ENCODE data around the gene SLC9A8. TPM values are rescaled to one million over a fixed set of nuclear protein-coding genes. Genes with fewer than 3 reads are reported as not detected.

SLC9A8 gene
- polyA plus RNA-seq, 2 of the 4 experiments (the other 2 are of a cell fraction): 5.0 to 7.9 TPM

DNA sequence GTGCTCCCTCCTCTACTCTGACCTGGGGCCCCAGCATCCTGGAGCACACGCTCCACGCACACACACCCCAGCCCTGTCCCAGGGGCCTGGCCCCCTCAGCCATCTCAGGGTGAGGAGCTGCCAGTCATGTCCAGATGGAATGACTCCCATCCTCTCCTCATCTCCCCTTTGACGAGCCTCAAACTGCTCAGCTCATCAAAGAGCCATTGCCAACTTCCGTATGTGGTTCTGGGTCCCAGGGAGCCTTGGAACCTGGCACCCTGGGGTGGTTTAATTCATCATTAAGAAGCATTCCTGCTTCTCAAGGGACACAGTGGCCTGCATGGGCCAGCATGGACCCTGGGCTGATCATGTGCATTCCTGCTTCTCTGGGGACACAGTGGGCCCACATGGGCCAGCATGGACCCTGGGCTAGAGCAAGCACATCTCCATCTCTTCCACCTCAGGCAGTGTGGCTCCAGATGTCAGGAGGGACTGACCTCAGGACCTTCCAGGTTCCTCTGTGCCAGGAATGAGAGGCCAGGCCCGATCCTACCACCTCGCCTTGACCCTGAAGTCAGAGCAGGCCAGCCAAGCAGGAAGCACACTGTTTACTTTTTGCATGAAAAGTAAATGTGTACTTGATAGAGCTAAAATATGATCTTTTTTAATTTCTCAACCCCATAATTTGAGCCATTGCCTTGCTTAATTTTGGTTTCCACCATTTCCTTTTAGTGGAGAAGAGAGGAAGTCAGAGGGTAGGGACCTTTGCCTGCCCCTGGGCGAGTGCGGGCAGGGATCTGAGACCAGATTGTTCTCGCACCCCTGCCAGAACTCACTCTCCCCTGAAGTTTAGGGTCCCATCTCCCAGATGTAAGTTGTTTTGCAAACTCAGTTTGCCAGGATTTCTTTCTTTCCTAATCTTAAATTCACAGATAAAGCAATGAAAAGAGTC is 76.6 kb downstream of the SLC9A8 start:
- peaks cover 18% of the 10 kb centered on the region for H3K4me1 ChIP-seq
- H3K9me3 ChIP-seq: no peaks in the 10 kb centered on the region
- FAIRE-seq (no peak), DNase-seq (ENCODE audit: low read depth in 1 of 2, low spot score in 1 of 2) (no peak), ATAC-seq (peak in 1 of 2 experiments; percentile 15; a peak in 2 of 6 replicates)
- POLR2A ChIA-PET: interaction anchor here (0.5 to 1.3 kb wide), 3 partner anchors 14 to 279 kb away, joined by 3 read pairs; partner anchors contain the start of gene SPATA2
- no peak overlapping the region for H3K4me3 ChIP-seq
- 0 out of 3 replicates have a peak overlapping the region, but pooled peaks have one; percentile 7 for H3K4me2 ChIP-seq
- 73% methylated on average over 9 of the region's 9 CpGs for WGBS (ENCODE audit: missing lambda C conversion rate)
- TF ChIP-seq JUN (IDR thresholded peaks at IDR 0.05) (no peak), HDAC2 (IDR thresholded peaks at IDR 0.05) (no peak), MYC (IDR thresholded peaks at IDR 0.05; ENCODE audit: borderline replicate concordance, low read length) (no peak), RNF2 (IDR thresholded peaks at IDR 0.05; ENCODE audit: borderline replicate concordance, low read depth) (no peak), HEYL (CRISPR knock-in tag; IDR thresholded peaks at IDR 0.05) (no peak), POLR2A (IDR thresholded peaks at IDR 0.05; ENCODE audit: low read length) (no peak), KDM5A (IDR thresholded peaks at IDR 0.05) (no peak), TP53 (CRISPR knock-in tag; IDR thresholded peaks at IDR 0.05) (no peak), NFE2L2 (conservative IDR thresholded peaks at IDR 0.05; ENCODE audit: low read length) (no peak), NPAS2 (CRISPR knock-in tag; IDR thresholded peaks at IDR 0.05; ENCODE audit: borderline replicate concordance) (no peak), CHD2 (IDR thresholded peaks at IDR 0.05; ENCODE audit: low read length, partially characterized antibody) (no peak), TFCP2L1 (CRISPR knock-in tag; IDR thresholded peaks at IDR 0.05) (no peak), ZFP36 (IDR thresholded peaks at IDR 0.05; ENCODE audit: borderline replicate concordance, partially characterized antibody) (no peak)
- TF ChIP-seq, protein P1, sequence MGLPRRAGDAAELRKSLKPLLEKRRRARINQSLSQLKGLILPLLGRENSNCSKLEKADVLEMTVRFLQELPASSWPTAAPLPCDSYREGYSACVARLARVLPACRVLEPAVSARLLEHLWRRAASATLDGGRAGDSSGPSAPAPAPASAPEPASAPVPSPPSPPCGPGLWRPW (IDR thresholded peaks at IDR 0.05): no peak
- CTCF ChIA-PET: interaction anchor here (0.6 to 13.0 kb wide), 51 partner anchors 9 to 585 kb away, joined by 3 to 226 read pairs (median 5); partner anchors contain the start of gene SPATA2
- peak overlapping the region in 1 of 2 experiments; percentile 41; a peak in 3 of 6 replicates for H3K27ac ChIP-seq

DNA sequence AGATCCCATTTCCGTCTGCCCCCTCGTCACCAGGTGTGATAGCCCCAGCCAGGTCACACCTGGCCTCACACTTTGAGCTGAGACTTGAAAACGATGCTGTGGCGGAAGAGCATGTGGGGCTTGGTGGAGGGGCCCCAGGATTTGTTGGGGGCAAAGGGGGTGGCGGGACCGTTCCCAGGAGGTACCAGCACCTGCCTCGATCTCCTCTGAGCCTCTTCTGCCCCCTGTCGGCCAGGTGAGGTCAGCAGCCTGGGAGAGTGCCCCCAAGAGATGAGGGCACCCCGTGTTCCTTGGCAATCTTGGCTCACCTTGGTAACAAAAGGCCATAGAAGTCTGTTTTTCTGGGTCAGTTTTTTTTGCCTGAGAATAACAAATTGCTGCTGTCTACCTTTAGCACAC is 77.3 kb downstream of the SLC9A8 start:
- POLR2A ChIA-PET: interaction anchor here (0.5 to 1.3 kb wide), 2 partner anchors 13 to 26 kb away, joined by 3 read pairs; partner anchors contain the start of gene SPATA2
- Histone ChIP-seq H3K4me1 (peaks cover 18% of the 10 kb centered on the region), H3K27ac (no peak overlapping the region; a peak in 1 of 6 replicates), H3K4me3 (no peak overlapping the region), H3K4me2 (no peak overlapping the region), H3K9me3 (no peaks in the 10 kb centered on the region)
- WGBS (ENCODE audit: missing lambda C conversion rate): 69% methylated on average over 8 of the region's 9 CpGs
- ATAC-seq (no peak), FAIRE-seq (no peak), DNase-seq (ENCODE audit: low read depth in 1 of 2, low spot score in 1 of 2) (no peak)
- CTCF ChIA-PET: interaction anchor here (0.6 to 13.0 kb wide), 24 partner anchors 9 to 529 kb away, joined by 3 to 226 read pairs (median 8); partner anchors contain the start of gene SPATA2
- no peak for TF ChIP-seq CHD2 (IDR thresholded peaks at IDR 0.05; ENCODE audit: low read length, partially characterized antibody)
- TF ChIP-seq, protein P2, sequence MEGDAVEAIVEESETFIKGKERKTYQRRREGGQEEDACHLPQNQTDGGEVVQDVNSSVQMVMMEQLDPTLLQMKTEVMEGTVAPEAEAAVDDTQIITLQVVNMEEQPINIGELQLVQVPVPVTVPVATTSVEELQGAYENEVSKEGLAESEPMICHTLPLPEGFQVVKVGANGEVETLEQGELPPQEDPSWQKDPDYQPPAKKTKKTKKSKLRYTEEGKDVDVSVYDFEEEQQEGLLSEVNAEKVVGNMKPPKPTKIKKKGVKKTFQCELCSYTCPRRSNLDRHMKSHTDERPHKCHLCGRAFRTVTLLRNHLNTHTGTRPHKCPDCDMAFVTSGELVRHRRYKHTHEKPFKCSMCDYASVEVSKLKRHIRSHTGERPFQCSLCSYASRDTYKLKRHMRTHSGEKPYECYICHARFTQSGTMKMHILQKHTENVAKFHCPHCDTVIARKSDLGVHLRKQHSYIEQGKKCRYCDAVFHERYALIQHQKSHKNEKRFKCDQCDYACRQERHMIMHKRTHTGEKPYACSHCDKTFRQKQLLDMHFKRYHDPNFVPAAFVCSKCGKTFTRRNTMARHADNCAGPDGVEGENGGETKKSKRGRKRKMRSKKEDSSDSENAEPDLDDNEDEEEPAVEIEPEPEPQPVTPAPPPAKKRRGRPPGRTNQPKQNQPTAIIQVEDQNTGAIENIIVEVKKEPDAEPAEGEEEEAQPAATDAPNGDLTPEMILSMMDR (IDR thresholded peaks at IDR 0.05): peak; percentile 45
- no peak for TF ChIP-seq JUNB (IDR thresholded peaks at IDR 0.05)
- TF ChIP-seq MYC (IDR thresholded peaks at IDR 0.05; ENCODE audit: borderline replicate concordance, low read length): no peak
- TF ChIP-seq, protein P1 (IDR thresholded peaks at IDR 0.05): no peak
- peak; percentile 26 to 30; a peak in 2 of 5 replicates for TF ChIP-seq RAD21 (conservative IDR thresholded peaks at IDR 0.05 in 1 of 2, IDR thresholded peaks at IDR 0.05 in 1 of 2)
- no peak for TF ChIP-seq CHD4 (IDR thresholded peaks at IDR 0.05; ENCODE audit: borderline replicate concordance)
- TF ChIP-seq, protein P3, sequence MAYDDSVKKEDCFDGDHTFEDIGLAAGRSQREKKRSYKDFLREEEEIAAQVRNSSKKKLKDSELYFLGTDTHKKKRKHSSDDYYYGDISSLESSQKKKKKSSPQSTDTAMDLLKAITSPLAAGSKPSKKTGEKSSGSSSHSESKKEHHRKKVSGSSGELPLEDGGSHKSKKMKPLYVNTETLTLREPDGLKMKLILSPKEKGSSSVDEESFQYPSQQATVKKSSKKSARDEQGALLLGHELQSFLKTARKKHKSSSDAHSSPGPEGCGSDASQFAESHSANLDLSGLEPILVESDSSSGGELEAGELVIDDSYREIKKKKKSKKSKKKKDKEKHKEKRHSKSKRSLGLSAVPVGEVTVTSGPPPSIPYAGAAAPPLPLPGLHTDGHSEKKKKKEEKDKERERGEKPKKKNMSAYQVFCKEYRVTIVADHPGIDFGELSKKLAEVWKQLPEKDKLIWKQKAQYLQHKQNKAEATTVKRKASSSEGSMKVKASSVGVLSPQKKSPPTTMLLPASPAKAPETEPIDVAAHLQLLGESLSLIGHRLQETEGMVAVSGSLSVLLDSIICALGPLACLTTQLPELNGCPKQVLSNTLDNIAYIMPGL (CRISPR knock-in tag; IDR thresholded peaks at IDR 0.05; ENCODE audit: borderline replicate concordance): no peak
